Natural killer cell treated with Interleukin-12 subunit alpha and Interleukin-12 subunit beta and Interleukin-15 and Interleukin-18, amount 100 ng/mL, for 72 hours (primary cell): Measurements from ENCODE around the gene ADAR. TPM values are rescaled to one million over a fixed set of nuclear protein-coding genes. Genes with fewer than 3 reads are reported as not detected.
"Not testable (repeated sequence)": the region's sequence is repeated elsewhere in the genome, so short reads cannot be mapped to it uniquely, and the experiment has no call there.

Experiments used
- ATAC-seq, 2 donors: fragments of 150-1000 bp; cut with Tn5 transposase in 1 of 2; sonication (Bioruptor Pico), chemical (Tn5 transposase) in 1 of 2; 2 replicates each; pipeline ENCODE4 v1.10.0; 2021
- DNase-seq: peaks from one replicate; pipeline ENCODE4 v3.0.0; 2022; ENCODE audit warnings: low spot score
- H3K27ac Mint-ChIP-seq, 2 donors: 1 replicate in 1 of 2; 2 replicates in 1 of 2; pipeline ENCODE4 v1.8.0; 2022; ENCODE audit warnings: mixed read lengths in 2 of 2, mild to moderate bottlenecking in 1 of 2, moderate library complexity in 1 of 2
- H3K27me3 Mint-ChIP-seq, 2 donors: 1 replicate in 1 of 2; 2 replicates in 1 of 2; pipeline ENCODE4 v1.8.0; 2022; ENCODE audit warnings: mixed read lengths in 2 of 2
- H3K36me3 Mint-ChIP-seq: one replicate; pipeline ENCODE4 v1.8.0; 2022; ENCODE audit warnings: mixed read lengths
- H3K4me1 Mint-ChIP-seq, 2 donors: 1 replicate in 1 of 2; 2 replicates in 1 of 2; pipeline ENCODE4 v1.8.0; 2022; ENCODE audit warnings: low read depth in 2 of 2, mixed read lengths in 2 of 2, mild to moderate bottlenecking in 1 of 2
- H3K4me3 Mint-ChIP-seq: one replicate; pipeline ENCODE4 v1.8.0; 2022; ENCODE audit warnings: mixed read lengths
- H3K9me3 Mint-ChIP-seq: 2 replicates; pipeline ENCODE4 v1.8.0; 2022; ENCODE audit warnings: mixed read lengths
- total RNA-seq, 2 donors: library from RNA; stranded (reverse); gene quantifications; one replicate each; pipeline ENCODE4 v1.2.3, GENCODE V29; 2022

ADAR gene
- 100 to 1,000 TPM; 232 to 257 TPM for total RNA-seq

GRCh38 chr1:154607609-154608396 lies at the start of gene ADAR:
Gene ADAR, minus strand, starts transcription at chr1:154608186. Its CDS starts 180 bp downstream, at chr1:154608006.
- Mint-ChIP-seq H3K9me3 (no peaks in the 10 kb centered on the region), H3K27ac (peak within 1 kb of the TSS; percentile 92), H3K4me1 (peaks cover 61 to 63% of the 10 kb centered on the region in 2 donors), H3K4me3 (peak within 1 kb of the TSS; percentile 98), H3K27me3 (no peaks in the 10 kb centered on the region), H3K36me3 (peaks cover 15% of the 10 kb centered on the region)
- ATAC-seq (peak; percentile 92 to 98), DNase-seq (peak; percentile 96)

- no peak overlapping the region for H3K27ac Mint-ChIP-seq
- H3K4me3 Mint-ChIP-seq = no peak overlapping the region
- ATAC-seq (no peak), DNase-seq (no peak)
- no peaks in the 10 kb centered on the region for H3K9me3 Mint-ChIP-seq
- H3K4me1 Mint-ChIP-seq = no peaks in the 10 kb centered on the region
- H3K36me3 Mint-ChIP-seq = no peaks in the 10 kb centered on the region
- peaks cover 40 to 63% of the 10 kb centered on the region in 2 donors for H3K27me3 Mint-ChIP-seq
Measured at GRCh38 chr1:154657556-154657955, 49.6 kb upstream of the ADAR start.

- DNase-seq (no peak), ATAC-seq (no peak)
- no peaks in the 10 kb centered on the region for H3K36me3 Mint-ChIP-seq
- no peaks in the 10 kb centered on the region for H3K4me1 Mint-ChIP-seq
- H3K27ac Mint-ChIP-seq = no peak overlapping the region
- no peak overlapping the region for H3K4me3 Mint-ChIP-seq
- H3K9me3 Mint-ChIP-seq = no peaks in the 10 kb centered on the region
- peaks cover 28 to 41% of the 10 kb centered on the region in 2 donors for H3K27me3 Mint-ChIP-seq
Measured at GRCh38 chr1:154652893-154653292, 44.9 kb upstream of the ADAR start.

GRCh38 chr1:154644724-154645123 lies 36.7 kb upstream of the ADAR start:
- ATAC-seq = not testable (repeated sequence)

GRCh38 chr1:154641534-154641933 lies 33.5 kb upstream of the ADAR start:
- no peaks in the 10 kb centered on the region for H3K4me1 Mint-ChIP-seq
- ATAC-seq = no peak
- no peak overlapping the region for H3K27ac Mint-ChIP-seq
- DNase-seq = no peak
- no peaks in the 10 kb centered on the region for H3K9me3 Mint-ChIP-seq
- peaks cover 20 to 44% of the 10 kb centered on the region in 2 donors for H3K27me3 Mint-ChIP-seq
- H3K4me3 Mint-ChIP-seq = no peak overlapping the region
- peaks cover 10% of the 10 kb centered on the region for H3K36me3 Mint-ChIP-seq

More at GRCh38 chr1:154644724-154645123, 36.7 kb upstream of the ADAR start:
- not testable (repeated sequence) for H3K4me1 Mint-ChIP-seq, H3K4me3 Mint-ChIP-seq, DNase-seq, H3K36me3 Mint-ChIP-seq, H3K27ac Mint-ChIP-seq, H3K9me3 Mint-ChIP-seq
- peaks cover 8 to 21% of the 10 kb centered on the region in 2 donors for H3K27me3 Mint-ChIP-seq

- no peaks in the 10 kb centered on the region for H3K4me1 Mint-ChIP-seq
- peaks cover 10% of the 10 kb centered on the region for H3K36me3 Mint-ChIP-seq
- H3K27ac Mint-ChIP-seq = no peak overlapping the region
- no peak overlapping the region for H3K4me3 Mint-ChIP-seq
- H3K27me3 Mint-ChIP-seq = peaks cover 34 to 60% of the 10 kb centered on the region in 2 donors
- no peak for ATAC-seq
- DNase-seq = no peak
- no peaks in the 10 kb centered on the region for H3K9me3 Mint-ChIP-seq
Measured at GRCh38 chr1:154639876-154640275, 31.9 kb upstream of the ADAR start.

GRCh38 chr1:154635171-154635570 lies 27.2 kb upstream of the ADAR start:
- Mint-ChIP-seq H3K4me1 (no peaks in the 10 kb centered on the region), H3K9me3 (no peaks in the 10 kb centered on the region)
- ATAC-seq = no peak

GRCh38 chr1:154629675-154630073 lies 21.7 kb upstream of the ADAR start:
- ATAC-seq (no peak), DNase-seq (no peak)
- Mint-ChIP-seq H3K27ac (no peak overlapping the region), H3K36me3 (peaks cover 18% of the 10 kb centered on the region), H3K9me3 (no peaks in the 10 kb centered on the region), H3K4me1 (peaks cover 16% of the 10 kb centered on the region in 2 donors), H3K4me3 (no peak overlapping the region), H3K27me3 (peaks cover 12 to 32% of the 10 kb centered on the region in 2 donors)

More at GRCh38 chr1:154635171-154635570, 27.2 kb upstream of the ADAR start:
- Mint-ChIP-seq H3K27ac (no peak overlapping the region), H3K36me3 (peaks cover 11% of the 10 kb centered on the region), H3K4me3 (no peak overlapping the region), H3K27me3 (peaks cover 38 to 70% of the 10 kb centered on the region in 2 donors)
- no peak for DNase-seq

GRCh38 chr1:154629061-154629674 lies 21.2 kb upstream of the ADAR start:
- H3K36me3 Mint-ChIP-seq = peaks cover 18% of the 10 kb centered on the region
- H3K4me3 Mint-ChIP-seq = peak overlapping the region; percentile 97
- DNase-seq (no peak), ATAC-seq (no peak)
- H3K27me3 Mint-ChIP-seq = peaks cover 12 to 30% of the 10 kb centered on the region in 2 donors
- peak overlapping the region; percentile 87 to 93 for H3K27ac Mint-ChIP-seq
- H3K4me1 Mint-ChIP-seq = peaks cover 16% of the 10 kb centered on the region in 2 donors
- no peaks in the 10 kb centered on the region for H3K9me3 Mint-ChIP-seq

- peaks cover 20 to 23% of the 10 kb centered on the region in 2 donors for H3K4me1 Mint-ChIP-seq
- peaks cover 10 to 24% of the 10 kb centered on the region in 2 donors for H3K27me3 Mint-ChIP-seq
- DNase-seq (no peak), ATAC-seq (peak in 1 of 2 donors; percentile 45)
- peak overlapping the region; percentile 97 for H3K4me3 Mint-ChIP-seq
- H3K36me3 Mint-ChIP-seq = peaks cover 18% of the 10 kb centered on the region
- H3K27ac Mint-ChIP-seq = peak overlapping the region; percentile 87 to 93
- no peaks in the 10 kb centered on the region for H3K9me3 Mint-ChIP-seq
Measured at GRCh38 chr1:154628121-154628405, 20.1 kb upstream of the ADAR start.

GRCh38 chr1:154627257-154628120 lies 19.5 kb upstream of the ADAR start:
- H3K4me3 Mint-ChIP-seq = peak overlapping the region; percentile 97
- peak overlapping the region; percentile 87 to 93 for H3K27ac Mint-ChIP-seq
- peaks cover 9 to 21% of the 10 kb centered on the region in 2 donors for H3K27me3 Mint-ChIP-seq
- H3K36me3 Mint-ChIP-seq = peaks cover 18% of the 10 kb centered on the region
- DNase-seq (peak; percentile 88), ATAC-seq (peak; percentile 82 to 87)
- no peaks in the 10 kb centered on the region for H3K9me3 Mint-ChIP-seq
- peaks cover 20 to 28% of the 10 kb centered on the region in 2 donors for H3K4me1 Mint-ChIP-seq

- H3K9me3 Mint-ChIP-seq = no peaks in the 10 kb centered on the region
- peak overlapping the region; percentile 87 to 93 for H3K27ac Mint-ChIP-seq
- H3K4me1 Mint-ChIP-seq = peaks cover 23 to 28% of the 10 kb centered on the region in 2 donors
- DNase-seq (no peak), ATAC-seq (peak; percentile 26 to 48)
- H3K27me3 Mint-ChIP-seq = peaks cover 3 to 13% of the 10 kb centered on the region in 2 donors
- H3K4me3 Mint-ChIP-seq = peak overlapping the region; percentile 97
- H3K36me3 Mint-ChIP-seq = peaks cover 18% of the 10 kb centered on the region
Measured at GRCh38 chr1:154626456-154627256, 18.7 kb upstream of the ADAR start.
